ENCODE measurements around the gene COQ10A. TPM values are rescaled to one million over a fixed set of nuclear protein-coding genes. Genes with fewer than 3 reads are reported as not detected.

COQ10A gene
- total and polyA plus RNA-seq, 9 of the 15 experiments (the other 6 are each of a cell fraction or from before 2014, with no cell fraction given): 3.1 to 26.4 (median 12.7) TPM

DNA sequence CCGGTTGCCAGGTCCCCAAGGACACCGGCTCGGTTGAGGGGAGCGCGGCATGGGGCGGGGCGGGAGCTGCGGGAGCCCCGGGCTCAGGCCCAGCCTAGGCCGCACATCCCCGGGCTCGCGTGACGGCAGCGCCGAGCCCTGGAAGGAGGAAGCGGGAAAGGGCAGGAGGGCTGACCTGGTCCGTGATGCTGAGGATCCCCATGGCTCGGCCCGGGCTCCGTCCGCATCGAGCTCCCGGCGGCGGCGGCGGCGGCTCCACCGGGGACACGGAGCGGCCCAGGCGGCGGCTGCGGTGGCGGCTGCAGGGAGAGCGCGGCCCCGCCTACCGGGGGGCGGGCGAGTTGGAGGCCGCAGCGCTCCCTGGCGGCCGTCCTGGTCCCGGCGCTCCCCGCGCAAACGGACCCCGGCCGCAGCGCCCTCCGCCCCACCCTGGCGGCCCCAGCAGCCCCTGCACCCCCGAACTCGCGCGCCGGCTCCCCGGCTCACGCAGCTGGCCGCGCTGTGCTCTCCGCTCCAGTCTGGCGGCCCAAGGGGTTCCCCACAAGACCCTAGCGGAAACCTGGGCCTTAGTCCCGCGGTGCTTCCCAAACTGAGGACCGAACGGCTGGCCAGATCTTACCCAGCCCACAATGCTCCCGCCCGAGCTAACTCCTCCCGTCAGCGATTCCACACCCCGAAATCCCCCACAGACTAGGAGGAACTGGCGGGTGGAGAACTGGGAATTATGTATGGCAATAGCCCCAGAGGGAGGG lies 8.5 kb upstream of the COQ10A start, which contains the start of gene ANKRD52 (continued):
- TF ChIP-seq, protein P1, sequence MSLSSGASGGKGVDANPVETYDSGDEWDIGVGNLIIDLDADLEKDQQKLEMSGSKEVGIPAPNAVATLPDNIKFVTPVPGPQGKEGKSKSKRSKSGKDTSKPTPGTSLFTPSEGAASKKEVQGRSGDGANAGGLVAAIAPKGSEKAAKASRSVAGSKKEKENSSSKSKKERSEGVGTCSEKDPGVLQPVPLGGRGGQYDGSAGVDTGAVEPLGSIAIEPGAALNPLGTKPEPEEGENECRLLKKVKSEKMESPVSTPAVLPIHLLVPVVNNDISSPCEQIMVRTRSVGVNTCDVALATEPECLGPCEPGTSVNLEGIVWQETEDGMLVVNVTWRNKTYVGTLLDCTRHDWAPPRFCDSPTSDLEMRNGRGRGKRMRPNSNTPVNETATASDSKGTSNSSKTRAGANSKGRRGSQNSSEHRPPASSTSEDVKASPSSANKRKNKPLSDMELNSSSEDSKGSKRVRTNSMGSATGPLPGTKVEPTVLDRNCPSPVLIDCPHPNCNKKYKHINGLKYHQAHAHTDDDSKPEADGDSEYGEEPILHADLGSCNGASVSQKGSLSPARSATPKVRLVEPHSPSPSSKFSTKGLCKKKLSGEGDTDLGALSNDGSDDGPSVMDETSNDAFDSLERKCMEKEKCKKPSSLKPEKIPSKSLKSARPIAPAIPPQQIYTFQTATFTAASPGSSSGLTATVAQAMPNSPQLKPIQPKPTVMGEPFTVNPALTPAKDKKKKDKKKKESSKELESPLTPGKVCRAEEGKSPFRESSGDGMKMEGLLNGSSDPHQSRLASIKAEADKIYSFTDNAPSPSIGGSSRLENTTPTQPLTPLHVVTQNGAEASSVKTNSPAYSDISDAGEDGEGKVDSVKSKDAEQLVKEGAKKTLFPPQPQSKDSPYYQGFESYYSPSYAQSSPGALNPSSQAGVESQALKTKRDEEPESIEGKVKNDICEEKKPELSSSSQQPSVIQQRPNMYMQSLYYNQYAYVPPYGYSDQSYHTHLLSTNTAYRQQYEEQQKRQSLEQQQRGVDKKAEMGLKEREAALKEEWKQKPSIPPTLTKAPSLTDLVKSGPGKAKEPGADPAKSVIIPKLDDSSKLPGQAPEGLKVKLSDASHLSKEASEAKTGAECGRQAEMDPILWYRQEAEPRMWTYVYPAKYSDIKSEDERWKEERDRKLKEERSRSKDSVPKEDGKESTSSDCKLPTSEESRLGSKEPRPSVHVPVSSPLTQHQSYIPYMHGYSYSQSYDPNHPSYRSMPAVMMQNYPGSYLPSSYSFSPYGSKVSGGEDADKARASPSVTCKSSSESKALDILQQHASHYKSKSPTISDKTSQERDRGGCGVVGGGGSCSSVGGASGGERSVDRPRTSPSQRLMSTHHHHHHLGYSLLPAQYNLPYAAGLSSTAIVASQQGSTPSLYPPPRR (CRISPR knock-in tag; IDR thresholded peaks at IDR 0.05; ENCODE audit: borderline replicate concordance): no peak
- TF ChIP-seq EHMT2 (IDR thresholded peaks at IDR 0.05): no peak
- no peak for TF ChIP-seq ELF2 (CRISPR knock-in tag; IDR thresholded peaks at IDR 0.05)
- peak; percentile 99 for TF ChIP-seq ZBTB7A (IDR thresholded peaks at IDR 0.05; ENCODE audit: borderline replicate concordance, control insufficient read depth, low read depth, low read length)
- TF ChIP-seq ZKSCAN3 (CRISPR knock-in tag; IDR thresholded peaks at IDR 0.05): no peak
- no peak for TF ChIP-seq XRCC5 (IDR thresholded peaks at IDR 0.05; ENCODE audit: low read depth, low read length)
- no peak for TF ChIP-seq BDP1 (IDR thresholded peaks at IDR 0.05; ENCODE audit: insufficient read depth, insufficient read length)
- no peak for TF ChIP-seq ZEB2 (IDR thresholded peaks at IDR 0.05)
- TF ChIP-seq, protein P2, sequence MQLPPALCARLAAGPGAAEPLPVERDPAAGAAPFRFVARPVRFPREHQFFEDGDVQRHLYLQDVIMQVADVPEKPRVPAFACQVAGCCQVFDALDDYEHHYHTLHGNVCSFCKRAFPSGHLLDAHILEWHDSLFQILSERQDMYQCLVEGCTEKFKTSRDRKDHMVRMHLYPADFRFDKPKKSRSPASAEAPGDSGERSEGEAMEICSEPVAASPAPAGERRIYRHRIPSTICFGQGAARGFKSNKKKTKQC (CRISPR knock-in tag; IDR thresholded peaks at IDR 0.05): peak; percentile 83; the same call in 1 of the 2 replicates
- no peak for TF ChIP-seq HNRNPL (IDR thresholded peaks at IDR 0.05; ENCODE audit: low read depth, low read length)
- TF ChIP-seq MED1 (CRISPR knock-in tag; IDR thresholded peaks at IDR 0.05; ENCODE audit: borderline replicate concordance): no peak
- TF ChIP-seq ZFP30 (CRISPR knock-in tag; IDR thresholded peaks at IDR 0.05; ENCODE audit: borderline replicate concordance): no peak
- TF ChIP-seq, protein P3, sequence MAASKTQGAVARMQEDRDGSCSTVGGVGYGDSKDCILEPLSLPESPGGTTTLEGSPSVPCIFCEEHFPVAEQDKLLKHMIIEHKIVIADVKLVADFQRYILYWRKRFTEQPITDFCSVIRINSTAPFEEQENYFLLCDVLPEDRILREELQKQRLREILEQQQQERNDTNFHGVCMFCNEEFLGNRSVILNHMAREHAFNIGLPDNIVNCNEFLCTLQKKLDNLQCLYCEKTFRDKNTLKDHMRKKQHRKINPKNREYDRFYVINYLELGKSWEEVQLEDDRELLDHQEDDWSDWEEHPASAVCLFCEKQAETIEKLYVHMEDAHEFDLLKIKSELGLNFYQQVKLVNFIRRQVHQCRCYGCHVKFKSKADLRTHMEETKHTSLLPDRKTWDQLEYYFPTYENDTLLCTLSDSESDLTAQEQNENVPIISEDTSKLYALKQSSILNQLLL (CRISPR knock-in tag; IDR thresholded peaks at IDR 0.05; ENCODE audit: borderline replicate concordance): no peak
- 0 out of 2 replicates have a peak, but pooled peaks have one; percentile 29 for TF ChIP-seq SOX6 (IDR thresholded peaks at IDR 0.05)
- 0 out of 2 replicates have a peak, but pooled peaks have one; percentile 3 for TF ChIP-seq CREM (IDR thresholded peaks at IDR 0.05; ENCODE audit: low read depth)
- TF ChIP-seq POLR2AphosphoS5 (IDR thresholded peaks at IDR 0.05; ENCODE audit: control insufficient read depth, insufficient read depth, low read depth, low read length): peak; percentile 45; the same call in 1 of the 2 replicates
- 0 out of 2 replicates have a peak, but pooled peaks have one; percentile 18 for TF ChIP-seq MTA1 (IDR thresholded peaks at IDR 0.05; ENCODE audit: borderline replicate concordance)
- no peak for TF ChIP-seq NFE2L1 (tag; IDR thresholded peaks at IDR 0.05; ENCODE audit: borderline replicate concordance, low read depth)
- no peak; the same call in 1 of the 2 replicates for TF ChIP-seq PML (IDR thresholded peaks at IDR 0.05; ENCODE audit: low read length)
- TF ChIP-seq ZNF324 (CRISPR knock-in tag; IDR thresholded peaks at IDR 0.05): no peak
- peak; percentile 46; the same call in 1 of the 2 replicates for TF ChIP-seq L3MBTL2 (IDR thresholded peaks at IDR 0.05)
- 0 out of 2 replicates have a peak, but pooled peaks have one; percentile 56 for TF ChIP-seq TGIF2 (CRISPR knock-in tag; IDR thresholded peaks at IDR 0.05)
- TF ChIP-seq ZNF79 (CRISPR knock-in tag; IDR thresholded peaks at IDR 0.05; ENCODE audit: low read depth): no peak
- no peak for TF ChIP-seq ZNF184 (CRISPR knock-in tag; IDR thresholded peaks at IDR 0.05)

All from K562 (cell line).